Putamen (tissue), 1 donor: ENCODE data around the gene AIFM2.
"Not testable (repeated sequence)": the region's sequence is repeated elsewhere in the genome, so short reads cannot be mapped to it uniquely, and the experiment has no call there.

ENCODE experiments used
- DNase-seq: peaks from one replicate; pipeline ENCODE4 v3.0.0-alpha.2; 2016; ENCODE audit warnings: low spot score

AIFM2 gene

DNA sequence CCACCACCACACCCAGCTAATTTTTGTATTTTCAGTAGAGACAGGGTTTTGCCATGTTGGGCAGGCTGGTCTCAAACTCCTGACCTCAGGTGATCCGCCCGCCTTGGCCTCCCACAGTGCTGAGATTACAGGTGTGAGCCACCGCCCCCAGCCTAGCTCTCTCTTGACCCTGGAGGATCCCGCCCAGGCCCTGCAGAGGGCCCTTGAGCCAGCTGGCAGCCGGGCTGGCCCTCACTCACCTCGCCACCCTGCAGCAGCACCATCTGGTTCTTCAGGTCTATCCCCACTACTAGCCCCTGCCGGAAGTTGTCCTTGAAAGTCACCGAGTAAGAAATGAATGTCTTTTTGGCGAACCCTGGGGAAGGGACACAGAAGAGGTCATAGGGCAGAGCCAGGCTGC is 9.5 kb downstream of the AIFM2 start:
- DNase-seq: not testable (repeated sequence)

DNA sequence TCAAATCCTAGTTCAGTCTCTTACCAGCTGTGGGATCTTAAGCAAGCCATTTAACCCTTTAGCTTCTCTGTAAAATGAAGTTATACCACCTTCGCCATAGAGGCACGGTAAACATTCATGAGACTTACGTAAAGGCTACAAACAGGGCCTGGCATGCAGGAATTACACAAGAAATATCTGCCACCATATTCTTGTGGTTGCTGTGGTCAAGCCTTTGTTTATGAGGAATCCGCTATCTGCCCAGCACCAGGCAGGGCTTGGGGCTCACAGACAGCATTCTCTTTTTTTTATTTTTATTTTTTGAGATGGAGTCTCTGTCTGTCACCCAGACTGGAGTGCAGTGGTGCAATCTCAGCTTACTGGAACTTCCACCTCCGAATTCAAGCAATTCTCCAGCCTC is 9.9 kb downstream of the AIFM2 start:
- DNase-seq: no peak

DNA sequence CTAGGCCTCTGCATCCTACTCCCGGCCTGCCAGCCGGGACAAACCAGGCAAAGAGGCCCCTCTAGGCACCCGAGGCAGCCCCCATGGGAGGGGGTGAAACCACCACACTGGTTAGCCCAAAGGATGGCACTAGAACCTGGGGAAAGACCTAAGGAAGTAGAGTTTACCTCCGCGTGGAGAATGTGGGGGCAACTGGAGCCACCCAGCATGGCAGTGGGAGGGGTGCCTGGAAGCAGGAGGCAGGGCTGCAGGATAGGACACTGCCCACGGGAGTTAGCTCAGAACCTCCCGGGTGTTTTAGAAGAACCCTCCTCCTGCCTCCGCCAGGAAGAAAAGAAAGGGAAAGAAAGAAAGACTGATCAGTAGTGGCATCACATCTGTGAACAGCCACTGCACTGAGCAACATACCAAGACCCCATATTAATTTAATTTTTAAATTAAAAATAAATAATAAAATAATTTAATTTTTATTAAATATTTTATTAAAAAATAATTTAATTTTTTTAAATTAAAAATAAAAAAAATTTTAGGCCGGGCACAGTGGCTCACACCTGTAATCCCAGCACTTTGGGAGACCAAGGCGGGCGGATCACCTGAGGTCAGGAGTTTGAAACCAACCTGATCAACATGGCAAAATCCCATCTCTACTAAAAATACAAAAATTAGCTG is 11.2 kb downstream of the AIFM2 start:
- no peak for DNase-seq

- DNase-seq: no peak
These were observed 12.2 kb downstream of the AIFM2 start for GRCh38 chr10:70120417-70120816.

DNA sequence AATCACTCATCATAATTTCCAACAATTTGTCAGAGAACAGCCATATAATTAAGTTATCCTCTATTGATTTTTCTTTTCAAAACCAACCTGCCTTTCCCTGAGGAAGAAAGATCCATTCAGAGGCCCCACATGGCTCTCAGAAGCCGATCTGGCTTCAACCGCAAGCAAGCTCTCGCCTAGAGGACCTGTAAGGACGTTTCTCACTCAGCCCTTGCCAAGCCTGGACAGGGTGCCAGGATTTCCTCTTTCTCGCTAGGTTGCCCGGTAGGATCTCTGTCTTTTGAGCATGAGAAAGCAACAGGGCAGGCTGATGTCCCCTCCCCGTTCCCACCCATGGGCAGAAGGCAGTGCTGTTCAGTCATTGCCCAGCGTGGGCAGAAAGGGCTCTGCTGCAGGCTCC is 13.0 kb downstream of the AIFM2 start:
- DNase-seq: no peak

GRCh38 chr10:70119197-70119596 is 13.4 kb downstream of the AIFM2 start:
- no peak for DNase-seq

DNA sequence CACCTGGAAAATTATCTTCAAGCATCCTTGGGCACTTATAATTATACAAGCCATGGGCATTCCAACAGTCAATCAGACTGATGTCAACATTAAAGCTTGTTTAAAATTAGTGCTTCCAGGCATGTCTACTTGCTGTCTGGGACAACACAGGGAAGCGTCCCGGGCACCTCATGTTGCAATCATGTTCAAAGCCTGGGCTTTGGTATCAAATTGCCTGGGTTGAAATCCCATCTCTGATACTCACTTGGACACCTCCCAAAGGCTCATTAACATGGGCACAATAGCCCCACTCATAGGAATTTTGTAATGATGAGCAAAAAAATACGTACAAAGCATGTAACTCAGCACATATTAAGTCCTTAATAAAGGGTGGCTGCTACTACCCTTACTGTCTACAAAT is 14.4 kb downstream of the AIFM2 start:
- no peak for DNase-seq

DNA sequence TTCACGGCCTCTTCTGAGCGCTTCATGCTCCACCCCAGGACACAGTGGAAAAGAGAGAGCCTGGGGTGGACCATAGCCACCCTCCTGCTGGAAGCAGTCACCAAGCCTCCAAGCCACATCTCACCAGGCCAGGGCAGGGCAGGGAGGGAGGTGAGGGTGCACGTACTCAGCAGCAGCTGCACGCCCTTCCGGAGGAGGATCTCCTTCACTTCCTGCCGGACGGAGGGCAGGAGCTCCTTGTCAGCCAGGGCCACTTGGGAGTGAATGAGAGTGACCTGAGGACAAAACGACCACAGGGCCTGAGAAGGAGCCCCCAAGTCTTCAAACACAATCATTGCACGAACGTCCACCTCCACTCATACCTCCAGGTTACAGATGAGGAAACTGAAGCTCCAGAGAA is 15.0 kb downstream of the AIFM2 start:
- DNase-seq: no peak

- DNase-seq: no peak
These were observed 16.5 kb downstream of the AIFM2 start for GRCh38 chr10:70115948-70116682.

- DNase-seq: no peak
These were observed 17.7 kb downstream of the AIFM2 start for GRCh38 chr10:70114902-70115301.

GRCh38 chr10:70112071-70112470 is 20.6 kb downstream of the AIFM2 start:
- DNase-seq: no peak

DNA sequence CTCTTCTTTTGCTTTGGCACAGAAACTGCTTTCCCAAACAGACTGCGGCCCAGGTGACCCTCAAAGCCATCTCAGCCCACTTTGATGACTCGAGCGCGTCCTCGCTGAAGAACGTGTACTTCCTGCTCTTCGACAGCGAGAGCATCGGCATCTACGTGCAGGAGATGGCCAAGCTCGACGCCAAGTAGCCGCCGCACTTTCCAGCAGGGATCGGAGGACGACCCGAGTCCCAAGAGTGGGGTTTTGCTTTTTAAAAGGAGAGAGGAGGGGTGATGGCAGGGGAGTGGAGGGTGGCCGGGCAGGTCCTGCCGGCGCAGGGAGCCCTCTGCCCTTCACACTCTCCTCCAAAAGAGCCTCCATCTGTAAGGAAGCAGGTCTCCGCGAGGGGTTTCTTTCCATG is 21.1 kb downstream of the AIFM2 start:
- DNase-seq: no peak

DNA sequence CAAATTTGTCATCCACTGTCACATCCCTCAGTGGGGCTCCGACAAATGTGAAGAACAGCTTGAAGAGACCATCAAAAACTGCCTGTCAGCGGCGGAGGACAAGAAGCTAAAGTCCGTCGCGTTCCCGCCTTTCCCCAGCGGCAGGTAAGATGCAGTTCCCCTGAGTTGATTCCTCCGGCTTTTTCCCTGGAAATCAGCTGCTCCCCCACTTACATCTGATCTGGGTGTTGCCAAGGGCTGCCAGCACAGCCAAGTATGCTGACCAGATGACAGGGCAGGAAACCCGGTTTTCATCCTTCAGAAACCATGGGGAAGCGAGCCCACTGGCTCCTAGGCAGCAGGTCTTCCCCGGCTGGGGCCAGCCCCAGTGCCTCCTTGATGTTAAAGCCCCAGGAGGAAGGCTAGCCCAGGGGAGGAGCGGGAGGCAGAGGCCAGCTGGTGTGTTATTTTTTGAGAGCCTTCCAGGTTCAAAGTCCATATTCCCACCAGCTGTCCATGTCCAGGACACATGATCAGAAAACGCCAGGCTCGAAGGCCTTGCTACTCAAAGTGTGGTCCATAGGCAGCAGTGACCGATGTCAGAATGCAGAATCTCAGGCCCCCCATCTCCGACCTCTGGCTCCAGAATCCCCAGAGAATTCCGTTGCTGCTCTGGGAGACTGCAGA is 23.4 kb downstream of the AIFM2 start:
- DNase-seq: no peak

DNA sequence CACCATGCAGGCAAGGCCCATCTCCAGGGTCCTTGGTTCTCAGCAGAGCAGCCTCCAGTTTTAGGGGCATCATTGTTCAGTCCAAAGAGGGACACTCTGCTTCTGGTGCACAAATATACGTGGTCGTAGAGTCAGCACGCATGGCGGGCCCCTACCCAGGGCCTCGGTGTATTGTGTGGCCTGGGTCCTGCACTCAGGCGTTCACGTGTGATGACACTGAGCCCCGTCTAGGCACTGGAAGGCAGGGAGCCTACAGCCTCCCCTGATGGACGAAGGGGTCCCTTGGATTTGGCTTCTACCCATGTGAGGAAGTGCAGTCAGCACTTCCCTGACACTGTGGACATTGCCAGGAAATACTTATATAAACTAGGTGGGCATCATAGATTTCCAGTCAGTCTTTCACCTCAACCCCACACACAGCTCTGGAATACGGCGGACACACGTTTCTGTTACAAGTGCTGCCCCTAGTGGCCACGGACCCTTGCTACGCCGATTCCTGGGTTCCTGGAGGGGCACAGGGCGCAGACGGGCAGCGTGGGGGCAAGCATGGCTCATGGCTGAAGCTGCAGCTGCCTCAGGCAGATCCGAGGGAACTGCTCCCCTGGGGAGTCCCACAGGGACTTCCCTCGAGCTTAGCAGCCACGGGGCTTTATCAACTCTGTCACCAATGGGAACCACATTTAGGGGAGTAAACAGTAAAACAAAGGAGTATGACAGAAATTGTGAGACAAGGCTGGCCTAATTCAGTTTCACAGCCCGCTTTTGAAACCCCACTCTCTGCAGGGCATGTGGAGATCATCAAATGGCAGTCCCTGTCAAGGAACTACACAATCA is 25.4 kb downstream of the AIFM2 start:
- DNase-seq: no peak

DNA sequence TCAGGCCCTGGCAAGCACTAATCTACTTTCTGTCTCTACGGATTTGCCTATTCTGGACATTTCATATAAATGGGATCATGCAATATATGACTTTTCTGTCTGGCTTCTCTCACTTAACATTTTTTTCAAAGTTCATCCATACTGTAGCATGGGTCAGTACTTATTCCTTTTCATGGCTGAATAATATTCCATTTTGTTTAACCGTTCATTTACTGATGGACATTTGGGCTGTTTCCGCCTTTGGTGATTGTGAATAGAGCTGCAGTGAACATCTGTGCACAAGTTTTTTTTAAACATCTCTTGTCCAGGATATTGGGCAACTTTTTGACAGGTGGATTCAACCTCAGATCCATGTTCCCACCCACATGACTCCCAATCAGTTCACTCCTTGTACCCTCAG is 31.0 kb downstream of the AIFM2 start:
- no peak for DNase-seq

- DNase-seq: not testable (repeated sequence)
These were observed 31.5 kb downstream of the AIFM2 start for GRCh38 chr10:70101068-70101562.

- no peak for DNase-seq
These were observed 34.4 kb downstream of the AIFM2 start for GRCh38 chr10:70098271-70098670.

GRCh38 chr10:70097459-70097858 is 35.2 kb downstream of the AIFM2 start:
- DNase-seq: no peak

GRCh38 chr10:70096705-70097420 is 35.8 kb downstream of the AIFM2 start:
- no peak for DNase-seq

DNA sequence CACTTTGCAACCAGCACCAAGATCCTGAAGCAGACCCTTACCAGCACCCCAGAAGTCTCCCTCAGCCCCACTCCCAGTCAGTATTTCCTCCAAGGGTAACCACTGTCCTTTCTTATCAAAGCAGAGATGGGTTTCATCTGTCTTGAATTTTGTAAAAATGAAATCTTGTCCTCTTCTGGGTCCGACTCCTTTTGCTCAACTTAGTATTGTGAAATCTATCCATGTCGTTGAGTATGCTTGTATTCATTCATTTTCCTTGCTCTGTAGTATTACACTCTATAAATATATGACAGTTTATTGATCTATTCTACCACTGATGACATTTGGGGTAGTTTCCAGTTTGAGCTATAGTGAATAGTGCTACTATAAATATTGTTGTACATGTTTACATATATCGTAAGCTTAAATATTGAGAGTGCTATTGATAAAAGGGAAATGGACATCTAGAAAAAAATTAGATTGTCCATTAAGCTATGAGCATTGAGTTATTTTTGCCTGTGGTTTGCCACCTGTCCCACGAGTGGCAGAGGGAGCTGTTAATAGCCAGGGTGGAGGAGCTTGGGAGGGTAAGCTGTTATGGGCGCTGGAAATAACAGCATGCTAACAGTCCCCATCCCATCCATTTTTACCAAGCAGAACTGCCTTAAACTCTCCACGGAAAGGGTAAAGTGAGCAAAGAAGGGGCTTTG is 36.5 kb downstream of the AIFM2 start:
- DNase-seq: no peak

DNA sequence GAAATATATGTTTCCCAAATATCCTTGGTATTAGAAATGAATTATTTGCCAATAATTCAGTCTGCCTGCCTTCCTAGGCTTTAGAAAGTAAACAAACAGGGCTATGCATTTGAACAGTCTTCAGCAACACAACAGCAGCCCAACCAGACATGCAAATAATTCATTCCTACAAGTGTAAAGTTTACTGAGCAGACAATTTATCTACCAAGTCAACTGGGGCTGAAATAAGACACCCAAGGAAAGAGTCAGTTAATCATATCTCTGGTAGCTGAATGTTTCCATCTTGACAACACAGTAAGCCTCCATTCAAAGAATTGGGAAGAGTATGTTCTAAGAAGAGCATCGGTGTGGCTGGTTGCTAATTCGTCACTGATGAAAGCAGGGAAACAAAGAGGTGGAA is 38.4 kb downstream of the AIFM2 start:
- DNase-seq: no peak
